ENCODE results near the gene PWP1.

- no peak for TF ChIP-seq GABPA (IDR thresholded peaks at IDR 0.05; ENCODE audit: low read depth)
- TF ChIP-seq SIN3A (IDR thresholded peaks at IDR 0.05; ENCODE audit: low read depth, low read length), result no peak
- TF ChIP-seq CHD1 (IDR thresholded peaks at IDR 0.05; ENCODE audit: low read depth, low read length), result no peak
- TF ChIP-seq MYC (IDR thresholded peaks at IDR 0.05; ENCODE audit: insufficient read depth, insufficient read length, insufficient replicate concordance, low read length, severe bottlenecking), result no peak
- no peak for TF ChIP-seq HDGF (IDR thresholded peaks at IDR 0.05)
Measured at GRCh38 chr12:107642240-107642639, 43.4 kb upstream of the PWP1 start.

Measured in GM12878 (cell line).